ENCODE results near the gene THUMPD1.
"Not testable (repeated sequence)": the region's sequence is repeated elsewhere in the genome, so short reads cannot be mapped to it uniquely, and the experiment has no call there.

The THUMPD1 gene

DNA sequence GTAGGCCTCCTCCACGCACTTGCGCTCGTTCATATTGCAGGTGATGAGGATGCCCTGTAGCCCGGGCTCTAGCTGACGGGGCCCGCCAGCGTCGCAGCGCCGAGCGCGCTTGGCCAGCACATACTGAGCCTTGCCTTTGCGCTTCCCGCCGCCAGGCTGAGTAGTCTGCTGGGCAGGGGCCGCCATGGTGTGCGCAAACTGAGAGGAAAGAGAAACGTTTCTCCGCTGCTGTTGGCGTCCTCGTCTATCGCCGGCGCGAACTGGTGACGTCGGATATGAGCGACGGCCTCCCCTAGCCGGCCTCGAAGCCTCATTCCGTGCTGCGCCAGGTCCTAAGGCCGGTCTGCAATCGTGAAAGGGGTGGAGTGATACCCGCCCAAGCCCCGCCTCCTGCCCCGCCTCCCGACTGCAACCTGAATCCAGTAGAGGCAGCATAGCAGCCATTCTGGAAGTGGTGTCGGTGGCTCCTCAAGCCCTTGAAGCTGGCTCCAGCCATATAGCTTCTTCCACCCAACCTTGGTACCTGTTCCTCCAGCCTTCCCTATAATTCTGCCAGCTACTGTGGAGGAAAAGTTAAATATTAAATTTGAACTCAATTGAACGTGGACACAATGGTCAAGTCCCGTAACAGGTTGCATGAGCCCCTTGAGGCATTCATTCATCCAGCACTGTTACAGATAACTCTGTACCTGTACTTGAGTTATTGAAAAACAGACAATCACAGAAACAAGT, at the start of gene THUMPD1:
TSS of gene THUMPD1 (minus strand) at position 265 of the 732 bp plus-strand sequence. CDS start at position 186, 79 bp downstream.
- peak; percentile 96 for DNase-seq (ENCODE audit: low read depth)

DNA sequence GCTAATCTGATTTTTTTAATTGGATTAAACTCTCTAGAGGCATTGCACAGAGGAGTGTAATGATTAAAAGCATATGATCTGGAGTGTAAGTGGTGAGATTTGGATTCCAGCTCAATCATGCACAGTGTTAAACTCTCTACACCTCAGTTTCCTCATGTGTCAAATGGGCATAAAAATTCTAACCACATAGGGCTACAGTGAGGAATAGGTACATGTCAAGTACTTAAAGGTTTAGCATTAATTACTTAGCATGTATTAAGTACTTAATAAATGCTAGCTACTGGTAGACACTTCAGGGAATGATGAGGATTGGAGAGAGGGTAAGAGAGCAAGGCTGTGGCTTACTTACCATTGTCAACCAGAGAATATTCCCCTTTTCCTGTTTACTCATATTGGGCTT, 47.5 kb upstream of the THUMPD1 start:
- DNase-seq (ENCODE audit: low read depth): no peak

GRCh38 chr16:20784204-20784603, 42.6 kb upstream of the THUMPD1 start:
- no peak for DNase-seq (ENCODE audit: low read depth)

- DNase-seq (ENCODE audit: low read depth): no peak
These were observed 40.9 kb upstream of the THUMPD1 start for GRCh38 chr16:20782470-20782869.

- DNase-seq (ENCODE audit: low read depth): no peak
These were observed 40.1 kb upstream of the THUMPD1 start for GRCh38 chr16:20781697-20782096.

DNA sequence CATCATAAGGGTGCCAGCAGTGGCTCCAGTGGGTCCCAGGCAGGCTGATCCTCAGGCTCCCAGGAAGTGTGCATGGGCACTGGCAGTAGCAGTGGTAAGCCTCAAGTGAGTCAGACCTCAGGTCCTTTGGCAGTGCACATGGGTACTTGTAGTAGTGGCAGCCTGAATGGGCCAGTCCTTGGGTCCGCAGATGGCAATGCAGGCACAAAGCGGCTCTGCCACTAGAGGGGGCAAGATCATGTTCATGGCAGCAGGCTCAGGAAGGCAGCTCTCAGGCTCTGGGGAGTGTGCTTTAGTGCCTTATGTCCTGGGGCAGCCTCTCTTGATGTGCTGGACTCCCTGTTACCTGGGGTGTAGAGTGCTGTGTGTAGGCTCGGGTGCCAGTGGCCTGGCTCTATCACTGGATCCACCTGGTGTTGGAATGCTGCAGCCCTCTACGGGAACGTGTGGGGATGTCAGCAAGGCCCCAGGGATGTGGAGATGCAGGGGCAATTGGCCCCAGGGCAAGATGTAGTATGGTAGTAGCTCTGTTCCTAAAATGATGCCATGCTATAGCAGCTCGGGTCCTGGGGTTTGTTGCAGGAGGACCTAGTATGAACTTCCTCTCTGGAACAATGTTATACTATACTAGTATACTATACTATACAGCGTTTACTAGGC, 33.2 kb upstream of the THUMPD1 start:
- peak; percentile 10 for DNase-seq (ENCODE audit: low read depth)

DNA sequence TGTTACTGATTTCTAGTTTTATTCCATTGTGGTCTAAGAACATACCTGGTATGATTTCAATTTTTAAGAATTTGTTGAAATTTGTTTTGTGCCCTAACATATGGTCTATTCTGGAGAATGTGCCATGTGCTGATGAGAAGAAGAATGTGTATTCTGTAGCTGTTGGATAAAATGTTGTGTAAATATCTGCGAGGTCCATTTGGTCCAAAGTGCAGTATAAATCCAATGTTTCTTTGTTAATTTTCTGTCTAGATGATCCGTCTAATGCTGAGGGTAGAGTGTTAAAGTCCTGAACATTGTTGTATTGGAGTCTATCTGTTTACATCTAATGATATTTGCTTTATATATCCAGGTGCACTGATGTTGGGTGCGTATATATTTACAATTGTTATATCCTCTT, 32.1 kb upstream of the THUMPD1 start:
- no peak for DNase-seq (ENCODE audit: low read depth)

- DNase-seq (ENCODE audit: low read depth): no peak
These were observed 27.2 kb upstream of the THUMPD1 start for GRCh38 chr16:20768818-20769217.

DNA sequence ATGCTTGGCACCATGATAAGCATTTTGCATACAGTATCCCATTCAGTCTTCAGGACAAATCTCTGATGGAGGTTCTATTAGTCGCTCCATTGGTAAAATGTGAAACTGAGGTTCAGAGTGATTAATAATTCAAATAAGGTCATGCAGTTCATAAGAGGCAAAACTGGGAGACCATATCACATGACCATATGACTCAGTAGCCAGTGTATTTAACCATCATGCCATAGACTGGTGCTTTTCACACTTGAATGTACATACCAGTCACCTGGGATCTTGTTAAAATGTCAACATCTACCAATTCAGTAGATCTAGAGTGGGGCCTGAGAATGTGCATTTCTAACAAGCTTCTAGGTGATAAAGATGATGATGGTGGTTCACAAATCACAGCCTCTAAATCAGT, 26.5 kb upstream of the THUMPD1 start:
- DNase-seq (ENCODE audit: low read depth): no peak

- DNase-seq (ENCODE audit: low read depth): no peak
These were observed 26.0 kb upstream of the THUMPD1 start for GRCh38 chr16:20767577-20767976.

DNA sequence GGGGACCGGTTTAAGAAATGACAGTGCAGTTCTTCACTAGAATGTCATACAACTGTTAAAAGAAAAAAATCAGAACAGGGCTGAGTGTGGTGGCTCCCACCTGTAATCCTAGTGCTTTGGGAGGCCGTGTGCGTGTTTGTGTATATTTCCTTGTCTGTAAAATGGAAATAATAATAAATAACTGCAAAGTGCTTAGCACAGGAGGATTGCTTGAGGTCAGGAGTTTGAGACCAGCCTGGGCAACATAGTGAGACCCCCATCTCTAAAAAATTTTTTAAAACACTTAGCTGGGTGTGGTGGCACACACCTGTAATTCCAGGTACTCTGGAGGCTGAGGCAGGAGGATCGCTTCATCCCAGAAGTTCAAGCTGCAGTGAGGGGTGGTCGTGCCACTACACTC, 24.7 kb upstream of the THUMPD1 start:
- DNase-seq (ENCODE audit: low read depth): no peak

DNA sequence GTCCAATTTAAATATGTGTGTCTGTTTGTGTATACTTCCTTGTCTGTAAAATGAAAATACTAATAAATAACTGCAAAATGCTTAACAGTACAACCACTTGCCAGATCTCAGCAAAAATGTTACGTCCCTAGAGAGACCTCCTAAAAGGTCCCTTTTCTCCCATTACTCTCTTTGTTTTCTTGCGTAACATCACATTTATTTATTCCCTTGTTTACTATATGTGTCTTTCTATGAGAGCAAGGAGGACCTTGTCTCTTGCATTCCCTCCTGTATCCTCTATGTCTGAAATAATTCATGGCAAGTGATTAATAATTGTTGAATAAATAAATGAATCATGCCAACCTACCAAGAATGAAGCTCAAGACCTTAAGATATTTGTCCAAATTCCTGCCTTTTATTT, 24.1 kb upstream of the THUMPD1 start:
- DNase-seq (ENCODE audit: low read depth): no peak

DNA sequence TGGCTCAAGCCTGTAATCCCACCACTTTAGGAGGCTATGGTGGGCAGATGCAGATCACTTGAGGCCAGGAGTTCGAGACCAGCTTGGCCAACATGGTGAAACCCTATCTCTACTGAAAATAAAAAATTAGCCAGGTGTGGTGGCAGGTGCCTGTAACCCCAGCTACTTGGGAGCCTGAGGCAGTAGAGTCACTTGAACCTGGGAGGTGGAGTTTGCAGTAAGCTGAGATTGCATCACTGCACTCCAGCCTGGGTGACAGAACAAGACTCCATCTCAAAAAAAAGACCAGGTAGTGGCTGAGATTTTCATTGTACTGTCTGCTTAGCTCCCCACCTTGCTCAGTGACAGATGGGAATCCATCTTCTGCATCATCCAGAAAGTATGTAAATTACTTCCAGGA, 22.8 kb upstream of the THUMPD1 start:
- not testable (repeated sequence) for DNase-seq (ENCODE audit: low read depth)

DNA sequence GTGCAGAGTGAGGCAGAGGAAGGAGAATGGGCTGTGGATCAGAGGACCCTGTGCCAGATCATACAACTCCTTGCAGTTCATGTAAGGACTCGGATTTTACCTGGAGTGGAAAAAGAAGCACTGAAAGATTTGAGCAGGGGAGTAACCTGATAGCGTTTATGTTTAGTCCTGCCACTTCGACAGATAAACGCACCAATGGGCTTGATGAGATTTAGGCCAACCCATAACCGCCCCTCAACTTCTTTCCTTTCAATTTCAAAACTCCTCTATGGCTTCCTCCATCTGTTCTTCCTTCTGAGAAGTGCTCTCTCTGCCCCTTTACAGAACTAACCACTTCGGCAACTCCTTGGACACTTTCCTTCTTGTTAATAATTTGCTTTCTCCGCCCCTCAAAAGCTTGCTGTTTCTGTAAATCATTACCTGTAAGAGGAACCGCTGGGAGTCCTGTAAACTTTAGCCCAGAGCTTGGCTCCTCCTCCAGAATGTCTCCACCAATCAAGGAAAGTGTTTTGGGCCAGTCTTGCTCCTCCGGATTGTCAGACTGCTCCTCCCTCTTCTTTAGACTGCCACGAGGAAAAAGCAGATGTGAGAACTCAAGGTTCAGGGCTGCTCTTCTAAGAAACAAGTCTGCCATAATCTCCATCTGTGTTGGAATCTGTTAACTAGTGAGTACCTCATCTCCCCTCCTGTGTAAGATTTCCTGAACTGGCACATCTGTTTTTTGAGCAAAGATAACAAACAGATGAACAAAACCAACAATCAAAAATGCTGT, 22.0 kb upstream of the THUMPD1 start, which contains the start of gene ACSM3:
TSS of gene ACSM3 (plus strand) at position 554 of the 772 bp plus-strand sequence. CDS start 6,021 bp downstream, outside the sequence.
- peak; percentile 53 for DNase-seq (ENCODE audit: low read depth)

DNA sequence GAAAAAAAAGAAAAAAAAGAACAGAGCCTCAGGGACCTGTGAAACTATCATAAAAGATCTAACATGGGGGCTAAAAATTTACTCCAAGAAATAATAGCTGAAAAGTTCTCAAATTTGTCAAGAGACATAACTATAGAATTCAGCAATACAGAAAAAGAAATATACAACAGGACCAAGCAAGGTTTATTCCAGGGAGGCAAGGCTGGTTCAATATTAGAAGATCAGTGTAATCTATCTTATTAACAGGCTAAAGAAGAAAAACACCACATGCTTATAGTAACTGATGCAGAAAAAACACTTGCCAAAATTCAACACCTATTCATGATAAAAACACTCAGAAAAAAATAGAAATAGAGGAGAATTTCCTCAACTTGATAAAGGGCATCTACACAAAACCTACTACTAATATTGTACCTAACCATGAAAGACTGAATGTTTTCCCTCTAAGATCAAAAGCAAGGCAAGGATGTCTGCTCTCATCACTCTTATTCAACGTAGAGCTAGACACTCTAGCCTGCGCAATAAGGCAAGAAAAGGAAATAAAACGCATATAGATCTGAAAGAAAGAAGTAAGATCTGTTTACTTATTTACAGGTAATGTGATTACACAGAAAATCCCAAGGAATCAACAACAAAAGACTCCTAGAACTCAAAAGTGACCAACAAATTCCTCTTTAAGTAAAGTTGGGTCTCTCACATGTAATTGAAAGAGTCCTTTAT, 20.9 kb upstream of the THUMPD1 start:
- DNase-seq (ENCODE audit: low read depth): no peak

DNA sequence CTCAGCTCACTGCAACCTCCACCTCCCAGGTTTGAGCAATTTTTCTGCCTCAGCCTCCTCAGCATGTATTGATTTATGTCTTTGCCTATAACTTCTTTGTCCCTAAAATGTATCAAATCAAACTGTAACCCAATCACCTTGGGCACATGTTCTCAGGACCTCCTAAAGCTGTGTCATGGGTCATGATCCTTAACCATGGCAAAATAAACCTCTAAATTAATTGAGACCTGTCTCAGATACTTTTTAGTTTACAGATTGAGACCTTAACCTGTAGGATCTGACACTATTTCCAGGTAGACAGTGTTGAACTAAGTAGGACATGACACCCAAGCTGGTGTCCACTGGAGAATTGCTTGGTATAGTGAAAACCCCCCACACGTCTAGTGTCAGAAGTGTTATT, 19.6 kb upstream of the THUMPD1 start:
- DNase-seq (ENCODE audit: low read depth): no peak

DNA sequence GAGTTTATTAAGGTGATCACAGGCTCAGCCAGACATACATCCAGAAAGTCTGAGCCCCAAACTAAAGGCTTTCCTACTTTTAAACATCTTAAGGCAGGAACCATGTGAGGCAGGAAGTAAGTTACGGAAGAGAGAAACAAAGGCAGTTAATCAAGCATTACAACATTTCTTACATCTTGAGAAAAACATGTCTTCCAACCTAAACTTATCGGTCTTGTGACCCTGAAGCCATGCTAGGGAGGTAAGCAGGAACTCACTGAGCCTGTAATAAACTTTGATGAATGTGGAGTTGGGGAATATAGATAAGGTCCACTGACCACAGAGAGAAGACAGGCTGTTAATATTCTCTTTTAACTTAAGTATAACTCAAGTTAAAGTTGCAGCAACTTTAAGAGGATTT, 18.7 kb upstream of the THUMPD1 start:
- no peak for DNase-seq (ENCODE audit: low read depth)

- DNase-seq (ENCODE audit: low read depth): not testable (repeated sequence)
These were observed 14.2 kb upstream of the THUMPD1 start for GRCh38 chr16:20755799-20756198.

DNA sequence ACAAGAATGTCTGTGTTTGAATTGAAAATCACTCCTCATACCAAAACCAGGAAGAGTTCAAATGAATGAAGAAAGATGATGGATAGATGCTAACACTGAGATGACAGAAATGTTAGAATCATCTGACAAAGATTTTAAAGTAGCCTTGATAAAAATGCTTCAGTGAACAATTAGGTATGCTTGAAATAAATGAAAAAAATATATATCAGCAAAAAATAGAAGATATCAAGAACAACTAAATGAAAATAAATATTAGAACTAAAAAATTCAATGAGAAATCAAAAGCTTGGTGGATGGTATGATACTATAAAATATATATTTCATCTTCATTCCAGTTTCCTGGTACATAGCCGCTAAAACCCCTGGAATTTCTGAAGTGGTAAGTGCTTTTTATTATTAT, 13.6 kb upstream of the THUMPD1 start:
- no peak for DNase-seq (ENCODE audit: low read depth)

DNA sequence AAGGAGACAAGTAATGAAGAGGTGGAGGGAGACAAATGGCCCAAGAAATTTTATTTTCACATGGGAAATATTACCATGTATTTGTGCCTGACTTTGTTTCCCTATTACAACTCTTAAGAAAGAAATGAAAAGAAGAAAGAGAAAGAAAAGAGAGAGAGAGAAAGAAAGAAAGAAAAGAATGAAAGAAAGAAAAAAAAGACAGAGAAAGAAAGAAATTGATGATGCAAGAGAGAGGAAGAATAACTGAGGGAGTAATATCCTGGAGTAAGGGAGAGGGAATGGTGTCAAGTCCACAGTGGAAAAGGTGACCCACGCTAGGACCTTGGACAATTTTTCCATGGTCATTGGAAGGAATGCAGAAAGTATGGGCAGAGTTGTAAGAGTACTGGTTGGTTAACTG, 12.1 kb upstream of the THUMPD1 start:
- no peak for DNase-seq (ENCODE audit: low read depth)

GRCh38 chr16:20750558-20750957, 8.9 kb upstream of the THUMPD1 start:
- DNase-seq (ENCODE audit: low read depth): no peak

GRCh38 chr16:20749474-20749873, 7.9 kb upstream of the THUMPD1 start:
- DNase-seq (ENCODE audit: low read depth): no peak
